GM21381 (cell line): Measurements from ENCODE around the gene C10orf95.
"Not testable (repeated sequence)": the region's sequence is repeated elsewhere in the genome, so short reads cannot be mapped to it uniquely, and the experiment has no call there.

Experiments used
- ATAC-seq: cut with Tn5 transposase; IDR thresholded peaks from one replicate; pipeline ENCODE4 v1.9.1; 2021; ENCODE audit warnings: mild to moderate bottlenecking, moderate library complexity; ENCODE audit not compliant: unreplicated experiment

Gene C10orf95

DNA sequence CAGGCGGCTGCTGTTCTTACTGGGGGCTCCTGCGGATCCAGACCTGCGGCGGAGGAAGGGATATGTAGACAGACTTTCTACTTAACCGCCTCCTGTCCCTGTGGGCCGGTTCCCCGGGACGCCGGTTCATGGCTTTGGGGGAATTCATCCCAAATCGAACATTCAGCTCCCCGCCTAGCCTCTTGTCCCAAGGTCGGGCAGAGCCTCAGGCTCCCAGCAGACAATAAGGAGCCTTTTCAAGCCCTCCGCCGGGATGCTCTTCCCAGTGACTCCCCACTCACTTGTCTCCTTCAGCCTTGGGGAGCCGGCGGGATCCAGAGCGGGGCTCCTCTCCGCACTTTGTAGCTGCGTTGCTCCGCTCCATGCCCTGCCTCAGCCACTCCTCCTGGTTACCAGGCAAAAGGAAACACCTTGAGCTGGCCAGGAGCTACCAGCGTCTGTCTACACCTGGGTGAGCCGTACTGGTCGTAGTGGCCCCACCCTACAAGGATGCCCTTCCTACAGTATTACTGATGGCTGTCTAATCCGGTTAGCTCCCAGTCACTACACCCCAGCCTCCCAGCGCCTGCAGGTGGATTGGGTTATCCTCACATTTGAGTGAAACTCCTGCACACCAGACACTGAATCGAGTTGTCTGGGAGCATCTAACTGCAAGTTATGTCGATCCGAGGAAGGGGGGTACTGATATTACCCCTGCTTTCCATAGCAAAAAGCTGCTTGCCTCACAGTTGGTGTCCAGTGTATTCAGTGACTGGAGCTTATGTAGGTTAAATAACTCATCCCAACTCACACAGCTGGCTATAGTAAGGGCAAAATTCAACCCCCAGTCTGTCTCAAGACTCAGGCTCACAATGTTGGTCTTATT lies at the start of gene C10orf95:
TSS of gene C10orf95 (minus strand) at position 439 of the 865 bp plus-strand sequence. CDS start 450 bp downstream, outside the sequence.
- ATAC-seq, result no peak

GRCh38 chr10:102500686-102501085 lies 49.3 kb upstream of the C10orf95 start:
- ATAC-seq, result not testable (repeated sequence)

GRCh38 chr10:102499356-102499755 lies 48.0 kb upstream of the C10orf95 start:
- no peak for ATAC-seq

GRCh38 chr10:102497545-102497944 lies 46.2 kb upstream of the C10orf95 start:
- no peak for ATAC-seq

DNA sequence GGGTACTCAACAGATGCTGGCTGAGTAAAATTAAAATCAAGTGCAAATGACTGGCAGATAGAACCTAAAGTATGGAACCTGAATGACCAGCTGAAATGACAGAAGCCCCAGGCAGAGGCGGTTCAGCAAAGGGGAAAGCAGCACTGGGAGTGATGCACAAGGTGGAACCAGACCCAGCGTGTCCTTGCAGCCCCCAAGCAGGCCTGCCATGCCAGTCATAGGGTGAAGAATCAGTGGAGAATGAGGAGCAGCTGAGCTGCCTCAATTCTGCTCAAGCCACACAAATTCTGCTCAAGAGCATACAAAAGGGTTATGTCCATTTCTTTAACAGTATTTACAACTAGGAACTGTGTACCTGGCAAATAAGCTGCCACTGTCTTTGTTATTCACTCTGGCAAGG lies 42.4 kb upstream of the C10orf95 start:
- no peak for ATAC-seq

DNA sequence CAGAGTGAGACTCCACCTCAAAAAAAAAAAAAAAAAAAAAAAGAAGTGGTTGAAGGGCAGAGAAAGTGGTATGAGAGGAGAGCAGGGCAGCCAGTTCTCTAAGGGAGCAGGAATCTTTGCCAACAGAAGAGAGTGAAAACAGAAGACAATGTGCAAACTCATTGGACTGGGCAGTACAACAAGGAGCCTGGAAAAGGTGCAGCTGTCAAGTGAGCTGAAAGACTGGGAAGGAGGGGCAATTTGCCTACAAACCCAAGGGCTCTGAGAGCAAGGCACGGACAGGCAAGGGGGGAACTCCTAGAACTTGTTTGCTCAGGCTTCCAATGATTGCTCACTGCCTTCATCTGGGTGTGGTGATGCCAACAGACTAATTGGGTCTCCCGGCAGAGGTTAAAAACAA lies 41.6 kb upstream of the C10orf95 start:
- ATAC-seq, result no peak

DNA sequence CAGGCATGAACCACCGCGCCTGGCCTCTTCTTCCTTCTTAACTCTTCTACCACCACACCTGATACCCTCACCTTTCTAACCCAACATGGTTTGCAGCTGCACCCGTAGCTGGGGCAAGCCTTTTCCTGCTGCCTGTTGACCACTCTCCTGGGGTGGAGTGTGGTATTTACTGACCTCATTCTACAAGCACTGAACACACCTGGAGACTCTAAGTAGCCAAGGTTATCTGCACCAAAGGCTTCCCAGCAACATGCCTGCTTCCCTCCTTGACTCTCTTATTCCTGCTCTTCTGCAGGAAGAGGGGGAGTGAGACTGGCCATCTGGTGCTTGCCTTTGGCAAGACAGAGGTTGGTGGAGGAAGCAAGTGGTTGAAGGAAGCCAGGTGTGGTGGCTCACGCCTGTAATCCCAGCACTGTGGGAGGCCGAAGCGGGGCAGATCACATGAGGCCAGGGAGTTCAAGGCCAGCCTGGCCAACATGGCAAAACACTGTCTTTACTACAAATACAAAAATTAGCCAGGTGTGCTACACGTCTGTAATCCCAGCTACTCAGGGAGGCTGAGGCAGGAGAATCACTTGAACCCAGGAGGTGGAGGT lies 41.1 kb upstream of the C10orf95 start:
- no peak for ATAC-seq

- no peak for ATAC-seq
Observed at GRCh38 chr10:102491136-102491535, 39.8 kb upstream of the C10orf95 start.

DNA sequence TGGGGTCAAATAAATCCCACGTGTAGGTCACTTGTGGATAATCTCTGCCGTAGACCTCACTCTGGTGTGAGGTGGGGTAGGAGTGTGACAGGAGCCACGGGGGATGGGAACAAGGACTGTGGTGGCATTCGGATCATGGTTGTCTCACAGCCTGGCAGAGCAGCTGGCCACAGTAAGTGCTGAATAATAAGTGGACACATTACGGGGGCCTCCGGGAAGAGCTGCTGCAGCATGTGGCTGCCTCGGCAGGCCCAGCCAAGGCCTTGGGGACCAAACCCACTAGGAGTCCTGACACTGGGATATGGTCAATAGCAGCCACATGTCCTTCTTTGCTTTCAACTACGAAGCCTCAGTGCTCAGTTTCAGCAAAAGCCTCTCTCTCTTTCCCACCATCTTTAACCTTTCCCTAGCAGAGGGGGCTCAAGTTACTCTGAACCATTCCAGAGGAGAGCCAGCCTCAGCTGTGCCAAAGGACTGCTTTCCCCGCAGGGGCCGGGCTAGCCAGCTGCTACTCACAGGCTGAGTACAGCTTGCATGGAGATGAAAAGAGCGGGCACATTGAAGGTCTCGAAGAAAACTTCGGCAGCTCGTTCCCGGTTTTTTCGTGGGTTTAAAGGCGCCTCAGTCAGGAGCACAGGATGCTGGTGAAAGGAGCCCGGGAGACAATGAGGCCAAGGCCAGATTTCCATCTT lies 33.9 kb upstream of the C10orf95 start:
- ATAC-seq, result no peak

GRCh38 chr10:102484021-102484420 lies 32.7 kb upstream of the C10orf95 start:
- no peak for ATAC-seq

- ATAC-seq, result no peak
Observed at GRCh38 chr10:102480396-102480795, 29.1 kb upstream of the C10orf95 start.

DNA sequence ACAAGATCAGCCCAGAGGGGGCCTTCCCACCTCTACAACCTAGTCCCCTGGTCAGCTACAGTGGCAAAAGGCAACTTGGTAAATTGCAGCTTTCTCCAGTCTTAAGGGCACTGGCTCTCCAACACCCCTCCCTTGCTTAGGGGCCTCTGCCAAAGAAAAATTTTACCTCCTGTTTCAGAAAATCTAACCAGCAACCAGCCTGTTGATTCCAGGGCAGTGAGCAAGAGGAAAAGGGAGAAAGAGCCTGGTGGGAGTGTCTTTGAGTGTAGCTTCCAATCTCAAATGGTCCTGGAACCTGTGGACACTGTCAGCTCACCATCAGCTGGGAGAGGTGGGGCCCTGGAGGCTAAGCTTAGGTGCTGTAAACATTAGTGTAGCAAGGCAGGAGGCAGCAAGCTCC lies 28.3 kb upstream of the C10orf95 start:
- no peak for ATAC-seq

DNA sequence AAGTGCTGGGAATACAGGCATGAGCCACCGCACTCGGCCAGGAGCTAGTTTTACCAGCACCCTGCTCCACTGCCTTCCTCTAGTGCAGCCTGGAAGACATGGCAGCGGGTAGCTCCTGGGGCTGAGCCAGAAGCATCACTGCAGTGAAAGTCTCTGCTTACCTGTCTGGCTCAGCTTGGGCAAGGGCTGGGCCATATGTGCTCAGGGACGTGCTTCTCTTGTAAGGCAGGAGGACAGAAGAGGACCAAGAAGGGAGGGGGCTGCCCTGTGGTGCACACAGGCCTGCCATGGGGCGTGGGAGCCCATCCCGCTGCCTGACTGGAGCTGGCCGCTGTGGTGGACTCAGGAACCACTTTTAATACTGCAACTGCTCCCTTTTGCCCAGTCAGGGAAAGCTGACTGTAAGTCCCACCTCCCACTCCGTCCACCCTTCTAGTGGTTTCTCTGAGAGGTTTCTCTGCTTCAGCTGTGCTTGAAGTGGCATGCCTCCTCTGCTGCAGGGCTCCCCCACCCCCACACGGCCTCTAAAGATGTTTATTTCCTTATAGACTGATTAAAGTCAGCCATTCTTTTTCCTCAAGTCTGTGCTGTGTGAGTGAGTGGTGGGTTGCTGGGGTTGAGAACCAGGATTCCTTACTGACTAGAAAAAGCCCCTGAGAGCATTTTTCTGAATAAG lies 25.3 kb upstream of the C10orf95 start:
- ATAC-seq, result no peak

GRCh38 chr10:102475451-102476040 lies 24.2 kb upstream of the C10orf95 start:
- no peak for ATAC-seq

DNA sequence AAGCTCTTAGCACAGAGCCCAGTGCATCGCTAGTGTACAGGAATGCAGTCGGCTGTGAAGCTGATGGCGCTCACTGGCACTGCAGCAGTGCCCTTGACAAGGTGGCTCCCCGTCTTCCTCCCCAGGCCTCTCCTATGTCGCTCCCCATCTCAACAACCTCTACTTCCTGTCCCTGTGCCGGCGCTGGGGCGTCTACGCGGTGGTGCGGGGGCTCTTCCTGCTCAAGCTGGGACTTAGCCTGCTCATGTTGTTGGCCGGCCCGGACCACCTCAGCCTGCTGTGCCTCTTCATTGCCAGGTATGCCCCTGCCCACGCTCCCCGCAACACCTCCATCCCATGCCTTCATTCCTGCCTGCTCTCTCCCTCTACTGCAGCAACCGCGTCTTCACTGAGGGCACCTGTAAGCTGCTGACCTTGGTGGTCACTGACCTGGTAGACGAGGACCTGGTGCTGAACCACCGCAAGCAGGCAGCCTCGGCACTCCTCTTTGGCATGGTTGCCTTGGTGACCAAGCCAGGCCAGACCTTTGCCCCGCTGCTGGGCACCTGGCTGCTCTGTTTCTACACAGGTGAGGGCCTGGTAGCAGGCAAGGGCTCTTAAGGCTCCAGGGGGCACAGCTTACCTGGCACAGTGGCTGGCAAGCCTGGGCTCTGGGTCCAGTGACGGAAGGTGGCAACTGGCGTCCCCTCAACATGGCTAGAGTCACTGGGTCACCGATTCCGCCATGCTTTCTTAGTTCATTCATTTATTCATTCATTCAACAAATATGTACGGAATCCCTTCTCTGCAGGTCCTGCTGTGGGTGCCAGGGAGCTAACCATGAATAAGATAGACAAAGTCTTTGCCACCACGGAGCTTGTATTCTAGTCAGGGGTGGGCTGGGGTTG lies 22.3 kb upstream of the C10orf95 start:
- no peak for ATAC-seq

DNA sequence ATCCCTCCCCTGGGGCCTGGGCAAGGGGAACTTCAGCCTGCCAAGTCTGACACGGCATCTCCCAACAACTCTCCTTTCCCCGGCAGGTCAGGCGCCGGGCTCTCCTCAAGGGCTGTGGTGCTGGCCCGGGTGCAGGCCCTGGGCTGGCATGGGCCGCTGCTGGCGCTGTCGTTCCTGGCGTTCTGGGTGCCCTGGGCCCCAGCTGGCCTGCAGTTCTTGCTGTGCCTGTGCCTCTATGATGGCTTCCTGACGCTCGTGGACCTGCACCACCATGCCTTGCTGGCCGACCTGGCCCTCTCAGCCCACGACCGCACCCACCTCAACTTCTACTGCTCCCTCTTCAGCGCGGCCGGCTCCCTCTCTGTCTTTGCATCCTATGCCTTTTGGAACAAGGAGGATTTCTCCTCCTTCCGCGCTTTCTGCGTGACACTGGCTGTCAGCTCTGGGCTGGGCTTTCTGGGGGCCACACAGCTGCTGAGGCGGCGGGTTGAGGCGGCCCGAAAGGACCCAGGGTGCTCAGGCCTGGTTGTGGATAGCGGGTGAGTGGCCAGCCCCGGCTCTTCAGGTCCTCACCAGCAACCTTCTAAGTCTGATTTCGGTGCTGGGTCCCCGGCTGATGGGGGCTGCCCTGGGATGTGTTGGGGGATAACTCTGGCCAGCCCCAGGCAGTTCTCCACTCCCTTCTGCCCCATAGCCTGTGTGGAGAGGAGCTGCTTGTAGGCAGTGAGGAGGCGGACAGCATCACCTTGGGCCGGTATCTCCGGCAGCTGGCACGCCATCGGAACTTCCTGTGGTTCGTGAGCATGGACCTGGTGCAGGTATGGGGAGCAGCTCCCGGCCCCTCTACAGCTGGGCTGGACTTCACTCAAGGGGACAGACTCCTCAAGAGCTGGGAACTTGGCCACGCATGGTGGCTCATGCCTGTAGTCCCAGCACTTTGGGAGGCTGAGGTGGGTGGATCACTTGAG lies 19.5 kb upstream of the C10orf95 start:
- ATAC-seq, result no peak

GRCh38 chr10:102468683-102469082 lies 17.3 kb upstream of the C10orf95 start:
- ATAC-seq, result no peak

DNA sequence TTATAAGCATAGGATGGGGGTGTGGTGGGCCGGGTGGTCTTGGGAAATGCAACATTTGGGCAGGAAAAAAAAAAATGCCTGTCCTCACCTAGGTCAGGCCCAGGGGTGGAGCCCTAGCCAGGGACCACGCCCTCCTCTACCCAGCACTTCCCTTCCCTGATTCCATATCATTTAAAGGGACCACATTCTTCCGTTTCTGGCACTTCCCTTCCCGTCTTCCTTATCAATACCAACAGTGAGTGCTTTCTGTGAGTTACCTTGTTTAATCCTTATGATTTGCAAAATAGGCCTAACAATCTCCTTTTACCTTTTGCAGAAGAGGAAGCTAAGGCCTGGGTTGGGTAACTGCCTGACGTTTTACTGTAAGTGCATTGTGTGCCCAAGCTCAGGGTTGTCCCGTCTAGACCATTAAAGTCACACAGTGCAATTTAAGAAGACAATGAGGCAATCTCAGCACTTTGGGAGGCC lies 16.7 kb upstream of the C10orf95 start:
- no peak for ATAC-seq

GRCh38 chr10:102467318-102467717 lies 16.0 kb upstream of the C10orf95 start:
- ATAC-seq, result no peak
